ENCODE data around the gene VPS37C. TPM values are rescaled to one million over a fixed set of nuclear protein-coding genes. Genes with fewer than 3 reads are reported as not detected.

The VPS37C gene
- total RNA-seq, 4 donors from 2014 or later = 12.6 to 23.5 (median 18.0) TPM

GRCh38 chr11:61128947-61129638, 32.1 kb downstream of the VPS37C start:
- Histone ChIP-seq H3K27ac (no peak overlapping the region), H3K9me3 (no peaks in the 10 kb centered on the region), H3K36me3 (peaks cover 14 to 54% (median 15%) of the 10 kb centered on the region in 3 donors), H3K4me3 (no peak overlapping the region), H3K27me3 (no peaks in the 10 kb centered on the region), H3K4me1 (peaks cover 6 to 16% (median 10%) of the 10 kb centered on the region in 3 donors)
- TF ChIP-seq, protein P1, sequence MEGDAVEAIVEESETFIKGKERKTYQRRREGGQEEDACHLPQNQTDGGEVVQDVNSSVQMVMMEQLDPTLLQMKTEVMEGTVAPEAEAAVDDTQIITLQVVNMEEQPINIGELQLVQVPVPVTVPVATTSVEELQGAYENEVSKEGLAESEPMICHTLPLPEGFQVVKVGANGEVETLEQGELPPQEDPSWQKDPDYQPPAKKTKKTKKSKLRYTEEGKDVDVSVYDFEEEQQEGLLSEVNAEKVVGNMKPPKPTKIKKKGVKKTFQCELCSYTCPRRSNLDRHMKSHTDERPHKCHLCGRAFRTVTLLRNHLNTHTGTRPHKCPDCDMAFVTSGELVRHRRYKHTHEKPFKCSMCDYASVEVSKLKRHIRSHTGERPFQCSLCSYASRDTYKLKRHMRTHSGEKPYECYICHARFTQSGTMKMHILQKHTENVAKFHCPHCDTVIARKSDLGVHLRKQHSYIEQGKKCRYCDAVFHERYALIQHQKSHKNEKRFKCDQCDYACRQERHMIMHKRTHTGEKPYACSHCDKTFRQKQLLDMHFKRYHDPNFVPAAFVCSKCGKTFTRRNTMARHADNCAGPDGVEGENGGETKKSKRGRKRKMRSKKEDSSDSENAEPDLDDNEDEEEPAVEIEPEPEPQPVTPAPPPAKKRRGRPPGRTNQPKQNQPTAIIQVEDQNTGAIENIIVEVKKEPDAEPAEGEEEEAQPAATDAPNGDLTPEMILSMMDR (IDR thresholded peaks at IDR 0.05) = no peak
- TF ChIP-seq POLR2A (IDR thresholded peaks at IDR 0.05) = no peak
- DNase-seq = no peak
- intact Hi-C loops (cut with DNase I) = loop anchor here (10.0 kb wide), 1 partner anchor 304 kb away; no protein-coding TSS in a partner anchor
- WGBS, 2 donors = 78 to 80% methylated on average over 6 to 7 of the region's 18 CpGs

DNA sequence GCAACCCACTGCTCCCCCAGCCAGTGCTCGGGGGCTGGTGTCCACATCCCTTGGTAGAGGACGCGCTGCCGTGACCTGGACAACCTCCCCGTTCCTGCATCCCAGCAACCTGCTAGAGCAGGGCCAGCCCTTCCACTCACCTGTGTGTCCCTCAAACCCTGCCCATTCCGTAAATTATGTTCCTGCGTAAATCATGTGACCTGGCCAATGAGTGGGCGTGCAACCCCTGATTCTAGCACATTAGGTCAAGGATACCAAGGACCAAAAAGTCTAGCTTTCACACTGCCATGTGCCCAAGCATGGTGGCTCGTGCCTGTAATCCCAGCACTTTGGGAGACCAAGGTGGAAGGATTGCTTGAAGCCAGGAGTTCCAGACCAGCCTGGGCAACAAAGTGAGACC, 33.2 kb downstream of the VPS37C start:
- H3K4me3 ChIP-seq = no peak overlapping the region
- no peak overlapping the region for H3K27ac ChIP-seq
- intact Hi-C loops (cut with DNase I) = loop anchor here (10.0 kb wide), 1 partner anchor 303 kb away; no protein-coding TSS in a partner anchor
- no peak for TF ChIP-seq POLR2A (IDR thresholded peaks at IDR 0.05)
- TF ChIP-seq, protein P1 (IDR thresholded peaks at IDR 0.05) = no peak
- peaks cover 3 to 43% (median 4%) of the 10 kb centered on the region in 3 donors for H3K36me3 ChIP-seq
- WGBS, 2 donors = 53 to 77% methylated on average over 3 of the region's 9 CpGs
- DNase-seq = no peak
- H3K27me3 ChIP-seq = no peaks in the 10 kb centered on the region
- no peaks in the 10 kb centered on the region for H3K9me3 ChIP-seq
- H3K4me1 ChIP-seq = peaks cover 6 to 16% (median 10%) of the 10 kb centered on the region in 3 donors

DNA sequence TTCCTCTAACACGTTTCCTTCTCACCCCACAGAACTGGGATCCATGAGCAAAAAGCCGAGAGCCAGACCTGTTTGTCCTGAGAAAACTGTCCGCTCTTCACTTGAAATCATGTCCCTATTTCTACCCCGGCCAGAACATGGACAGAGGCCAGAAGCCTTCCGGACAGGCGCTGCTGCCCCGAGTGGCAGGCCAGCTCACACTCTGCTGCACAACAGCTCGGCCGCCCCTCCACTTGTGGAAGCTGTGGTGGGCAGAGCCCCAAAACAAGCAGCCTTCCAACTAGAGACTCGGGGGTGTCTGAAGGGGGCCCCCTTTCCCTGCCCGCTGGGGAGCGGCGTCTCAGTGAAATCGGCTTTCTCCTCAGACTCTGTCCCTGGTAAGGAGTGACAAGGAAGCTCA, 35.0 kb downstream of the VPS37C start:
- TF ChIP-seq, protein P1 (IDR thresholded peaks at IDR 0.05) = no peak
- no peak for TF ChIP-seq POLR2A (IDR thresholded peaks at IDR 0.05)
- H3K27ac ChIP-seq = no peak overlapping the region
- intact Hi-C loops (cut with DNase I) = loop anchor here (10.0 kb wide), 1 partner anchor 301 kb away; no protein-coding TSS in a partner anchor
- no peaks in the 10 kb centered on the region for H3K27me3 ChIP-seq
- H3K36me3 ChIP-seq = peaks cover 0 to 25% (median 0%) of the 10 kb centered on the region in 3 donors
- no peaks in the 10 kb centered on the region for H3K9me3 ChIP-seq
- 88 to 89% methylated on average over 3 of the region's 14 CpGs for WGBS, 2 donors
- H3K4me1 ChIP-seq = peaks cover 8 to 20% (median 10%) of the 10 kb centered on the region in 3 donors
- no peak overlapping the region for H3K4me3 ChIP-seq
- DNase-seq = no peak

- no peaks in the 10 kb centered on the region for H3K9me3 ChIP-seq
- no peaks in the 10 kb centered on the region for H3K27me3 ChIP-seq
- no peak overlapping the region for H3K27ac ChIP-seq
- H3K36me3 ChIP-seq = peaks cover 0 to 21% (median 0%) of the 10 kb centered on the region in 3 donors
- no peak overlapping the region for H3K4me3 ChIP-seq
- intact Hi-C loops (cut with DNase I) = loop anchor here (10.0 kb wide), 1 partner anchor 300 kb away; no protein-coding TSS in a partner anchor
- peaks cover 16 to 24% (median 17%) of the 10 kb centered on the region in 3 donors for H3K4me1 ChIP-seq
- no peak for DNase-seq
- WGBS, 2 donors = 75 to 91% methylated on average over 2 to 4 of the region's 6 CpGs
- TF ChIP-seq POLR2A (IDR thresholded peaks at IDR 0.05) = no peak
- TF ChIP-seq, protein P1 (IDR thresholded peaks at IDR 0.05) = no peak
These were observed 35.9 kb downstream of the VPS37C start for GRCh38 chr11:61125310-61125684.

GRCh38 chr11:61124574-61125309, 36.5 kb downstream of the VPS37C start:
- Histone ChIP-seq H3K36me3 (peaks cover 0 to 21% (median 0%) of the 10 kb centered on the region in 3 donors), H3K27me3 (no peaks in the 10 kb centered on the region), H3K4me3 (no peak overlapping the region), H3K27ac (no peak overlapping the region), H3K4me1 (peaks cover 11 to 20% (median 12%) of the 10 kb centered on the region in 3 donors), H3K9me3 (no peaks in the 10 kb centered on the region)
- WGBS, 2 donors = 79 to 85% methylated on average over 7 to 10 of the region's 17 CpGs
- intact Hi-C loops (cut with DNase I) = loop anchor here (10.0 kb wide), 1 partner anchor 300 kb away; no protein-coding TSS in a partner anchor
- DNase-seq = no peak
- TF ChIP-seq, protein P1 (IDR thresholded peaks at IDR 0.05) = no peak
- TF ChIP-seq POLR2A (IDR thresholded peaks at IDR 0.05) = no peak

All from esophagus squamous epithelium (tissue), 5 donors.